GM10266 (cell line): ENCODE results near the gene MICAL3.

Source experiments
- DNase-seq: peaks from one replicate; pipeline ENCODE4 v3.0.0; 2012; ENCODE audit errors: extremely low spot score
- TF ChIP-seq, protein P1 (sequence below): IDR thresholded peaks from 2 replicates; pipeline ENCODE4 v1.5.1; 2012; ENCODE audit warnings: mild to moderate bottlenecking, low read depth; ENCODE audit not compliant: control insufficient read depth, insufficient read depth; ENCODE audit errors: missing control alignments

Gene MICAL3

DNA sequence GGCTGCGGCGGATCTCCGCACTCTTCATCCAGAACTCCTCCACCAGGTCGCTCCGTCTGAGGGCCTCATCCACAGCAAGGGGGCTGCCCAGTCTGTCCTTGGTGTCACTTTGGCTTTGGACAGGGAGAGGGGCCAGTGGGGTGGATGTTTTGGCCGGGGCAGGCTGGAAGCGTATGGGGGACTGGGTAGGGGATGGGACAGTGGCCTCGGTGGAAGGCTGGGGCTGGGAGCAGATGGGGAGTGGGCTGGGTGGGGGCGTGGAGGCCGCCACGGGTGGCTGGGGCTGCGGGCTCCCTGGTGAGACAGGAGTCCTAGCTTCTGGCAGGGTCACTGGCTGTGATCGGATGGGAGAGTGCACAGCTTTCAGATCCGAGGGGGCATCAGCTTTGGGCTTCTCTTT lies 205.7 kb downstream of the MICAL3 start:
- TF ChIP-seq, protein P1, sequence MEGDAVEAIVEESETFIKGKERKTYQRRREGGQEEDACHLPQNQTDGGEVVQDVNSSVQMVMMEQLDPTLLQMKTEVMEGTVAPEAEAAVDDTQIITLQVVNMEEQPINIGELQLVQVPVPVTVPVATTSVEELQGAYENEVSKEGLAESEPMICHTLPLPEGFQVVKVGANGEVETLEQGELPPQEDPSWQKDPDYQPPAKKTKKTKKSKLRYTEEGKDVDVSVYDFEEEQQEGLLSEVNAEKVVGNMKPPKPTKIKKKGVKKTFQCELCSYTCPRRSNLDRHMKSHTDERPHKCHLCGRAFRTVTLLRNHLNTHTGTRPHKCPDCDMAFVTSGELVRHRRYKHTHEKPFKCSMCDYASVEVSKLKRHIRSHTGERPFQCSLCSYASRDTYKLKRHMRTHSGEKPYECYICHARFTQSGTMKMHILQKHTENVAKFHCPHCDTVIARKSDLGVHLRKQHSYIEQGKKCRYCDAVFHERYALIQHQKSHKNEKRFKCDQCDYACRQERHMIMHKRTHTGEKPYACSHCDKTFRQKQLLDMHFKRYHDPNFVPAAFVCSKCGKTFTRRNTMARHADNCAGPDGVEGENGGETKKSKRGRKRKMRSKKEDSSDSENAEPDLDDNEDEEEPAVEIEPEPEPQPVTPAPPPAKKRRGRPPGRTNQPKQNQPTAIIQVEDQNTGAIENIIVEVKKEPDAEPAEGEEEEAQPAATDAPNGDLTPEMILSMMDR = no peak
- DNase-seq = no peak

DNA sequence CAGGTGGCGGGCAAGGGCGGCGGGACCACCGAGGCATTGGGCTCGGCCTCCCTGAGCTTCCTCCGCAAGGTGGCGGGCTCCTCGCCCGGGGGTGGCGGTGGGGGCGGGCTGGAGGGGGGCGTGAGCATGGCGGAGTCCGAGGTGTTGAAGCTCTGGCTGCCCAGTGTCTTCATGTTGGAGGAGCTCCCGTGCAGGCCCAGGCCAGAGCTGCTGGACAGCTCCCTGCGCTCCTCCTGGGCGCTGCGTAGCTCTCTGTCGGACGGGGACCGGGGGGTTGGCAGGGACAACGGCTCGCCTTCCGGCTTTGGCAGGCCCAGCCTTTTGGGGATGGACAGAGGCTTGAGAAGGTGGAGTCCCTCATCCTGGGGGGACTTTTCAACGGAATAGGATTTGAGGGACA lies 206.2 kb downstream of the MICAL3 start:
- TF ChIP-seq, protein P1 = no peak
- DNase-seq = no peak

DNA sequence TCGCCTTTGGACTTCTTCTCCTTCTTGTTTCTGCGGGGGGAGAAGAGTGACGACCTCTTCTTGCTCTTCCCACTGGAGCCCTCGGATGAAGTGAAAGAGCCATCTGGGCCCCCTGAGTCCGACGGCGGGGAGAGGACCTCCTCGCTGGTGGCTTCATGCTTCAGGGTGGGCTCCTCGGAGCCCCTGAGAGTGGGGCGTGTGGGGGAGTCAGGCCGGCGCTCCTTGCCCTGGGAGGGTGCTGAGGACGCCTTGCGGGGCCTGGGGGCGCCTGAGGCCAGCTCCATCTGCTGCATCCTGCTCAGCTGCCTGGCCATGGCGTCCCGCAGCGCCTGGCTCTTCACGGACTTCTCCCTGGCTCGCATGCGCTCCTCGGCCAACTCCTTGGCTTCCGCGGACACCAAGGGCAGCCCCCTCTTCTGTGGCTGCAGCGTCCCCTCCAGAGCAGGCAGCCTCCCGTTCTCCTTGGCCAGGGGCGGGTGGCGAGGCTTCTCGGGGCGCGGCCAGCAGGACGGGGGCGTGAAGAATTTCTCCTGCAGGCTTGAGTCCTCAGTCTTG lies 206.8 kb downstream of the MICAL3 start:
- DNase-seq = no peak
- TF ChIP-seq, protein P1 = no peak

DNA sequence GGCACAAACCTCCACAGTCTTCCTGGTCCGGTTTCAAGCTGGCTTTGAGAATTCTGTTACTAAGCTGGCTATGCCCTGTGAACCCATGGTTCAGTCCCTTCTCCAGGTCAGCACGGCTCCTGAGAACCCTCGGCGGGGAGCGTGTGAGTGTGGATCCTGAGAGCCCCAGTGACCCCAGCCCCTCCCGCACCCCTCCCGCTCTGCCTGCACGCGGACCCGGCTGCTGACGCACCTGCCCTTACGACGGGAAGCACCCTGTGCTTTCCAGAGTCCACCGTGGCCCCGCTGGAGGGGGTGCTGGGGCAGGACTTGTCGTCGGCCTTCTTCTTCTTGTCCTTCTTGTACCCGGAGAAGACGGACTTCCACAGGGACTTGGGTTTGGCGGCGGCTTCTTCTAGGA lies 207.3 kb downstream of the MICAL3 start:
- TF ChIP-seq, protein P1 = no peak
- no peak for DNase-seq

DNA sequence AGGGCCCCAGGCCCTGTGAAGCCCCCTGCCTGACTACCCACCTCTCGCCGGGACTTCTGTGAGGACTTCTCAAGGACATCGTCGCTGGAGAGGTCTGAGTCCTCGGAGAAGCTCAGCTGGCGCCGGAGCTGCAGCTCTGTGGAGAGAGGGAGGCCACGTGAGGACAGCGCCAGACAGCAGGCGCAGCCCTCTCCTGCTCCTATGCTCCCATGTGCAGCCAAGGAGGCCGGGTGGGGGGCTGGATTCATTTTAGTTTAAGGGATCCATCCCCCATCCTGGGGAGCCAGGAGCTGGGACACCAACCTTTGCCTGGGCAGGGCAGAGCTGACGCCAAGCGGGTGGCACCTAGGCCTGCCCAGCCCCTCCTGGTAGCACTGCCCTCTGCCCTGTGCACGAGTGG lies 207.7 kb downstream of the MICAL3 start:
- TF ChIP-seq, protein P1 = no peak

DNA sequence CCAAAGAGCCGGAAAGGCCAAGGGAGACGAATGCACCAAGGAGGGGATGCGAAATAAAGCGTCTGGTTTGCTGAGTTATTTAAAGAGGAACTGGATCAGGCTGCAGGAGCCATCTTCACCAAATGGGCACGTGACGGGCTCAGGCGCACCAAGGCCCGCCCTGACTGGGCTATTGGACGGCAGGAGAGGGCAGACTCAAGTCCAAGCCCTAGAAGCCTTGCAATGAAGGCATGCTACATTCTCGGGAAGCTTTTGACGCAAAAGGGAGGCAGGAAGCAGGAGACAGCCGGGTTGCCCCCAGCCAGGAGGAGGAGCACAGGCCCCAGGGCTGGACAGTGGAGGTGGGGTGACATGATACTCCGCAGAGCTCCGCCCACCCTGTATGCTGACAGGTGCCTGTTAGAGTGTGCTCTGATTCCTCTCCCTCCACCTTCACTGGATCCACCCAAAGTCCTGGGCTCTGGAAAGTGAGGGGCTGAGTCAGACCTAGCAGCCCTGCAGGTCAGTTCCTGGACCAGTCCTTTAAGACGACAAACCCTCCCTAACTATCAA lies 208.6 kb downstream of the MICAL3 start:
- DNase-seq = no peak
- TF ChIP-seq, protein P1 = no peak

More for the DNA sequence above, 207.7 kb downstream of the MICAL3 start:
- DNase-seq = no peak

DNA sequence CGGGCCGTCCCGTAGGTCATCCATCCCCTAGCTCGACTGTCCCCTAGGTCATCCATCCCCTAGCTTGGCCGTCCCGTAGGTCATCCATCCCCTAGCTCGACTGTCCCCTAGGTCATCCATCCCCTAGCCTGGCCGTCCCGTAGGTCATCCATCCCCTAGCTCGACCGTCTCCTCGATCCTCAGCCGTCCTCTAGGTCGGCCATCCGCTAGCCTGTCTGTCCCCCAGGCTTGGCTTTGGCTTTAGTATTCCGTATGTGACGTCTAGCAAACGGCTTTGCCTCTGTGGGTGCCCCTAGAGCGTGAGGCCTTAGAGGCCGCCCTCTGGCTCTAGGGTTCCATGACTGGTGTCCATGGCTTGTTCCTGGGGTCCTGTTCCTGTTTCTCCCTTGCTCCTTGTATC lies 209.5 kb downstream of the MICAL3 start:
- TF ChIP-seq, protein P1 = no peak
- no peak for DNase-seq
